HG03066 (cell line): Measurements from ENCODE around the gene FBXO21.
"Not testable (repeated sequence)": the region's sequence is repeated elsewhere in the genome, so short reads cannot be mapped to it uniquely, and the experiment has no call there.

Source experiments
- ATAC-seq: cut with Tn5 transposase; IDR thresholded peaks from one replicate; pipeline ENCODE4 v1.9.1; 2021; ENCODE audit warnings: low read depth; ENCODE audit not compliant: unreplicated experiment

FBXO21 gene

DNA sequence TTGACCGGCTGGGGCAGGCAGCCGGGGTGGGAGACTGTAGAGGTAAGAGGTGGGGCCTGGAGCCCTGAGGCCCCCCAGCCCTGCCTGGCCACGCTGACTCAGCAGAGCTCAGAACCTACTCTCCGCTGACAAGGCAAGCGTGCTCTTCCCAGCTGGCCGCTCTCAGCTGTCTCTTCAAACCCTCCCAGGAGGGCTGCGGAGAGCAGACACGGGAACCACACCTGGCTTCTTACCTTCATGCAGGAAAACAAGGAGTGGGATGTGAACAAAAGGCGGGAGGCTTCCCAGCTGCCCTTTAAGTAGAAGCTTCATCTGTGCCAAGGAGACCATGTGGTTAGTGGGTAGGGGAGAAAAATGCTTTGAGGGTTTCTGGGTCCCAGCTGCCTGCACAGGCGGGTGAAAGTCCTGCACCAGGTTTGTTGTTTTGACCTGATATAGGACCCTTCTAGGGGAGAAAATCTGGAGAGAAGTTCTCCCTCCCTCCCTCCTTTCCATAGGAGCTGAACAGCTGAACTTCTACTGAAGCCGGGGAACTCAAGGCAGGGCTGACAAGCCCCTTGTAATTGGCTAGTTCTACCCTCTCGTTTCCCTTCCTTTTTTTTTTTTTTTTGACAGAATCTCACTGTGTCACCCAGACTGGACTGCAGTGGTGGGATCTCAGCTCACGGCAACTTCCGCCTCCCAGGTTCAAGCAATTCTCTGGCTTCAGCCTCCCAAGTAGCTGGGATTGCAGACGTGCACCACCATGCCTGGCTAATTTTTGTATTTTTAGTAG, 78.3 kb downstream of the FBXO21 start:
- no peak for ATAC-seq

DNA sequence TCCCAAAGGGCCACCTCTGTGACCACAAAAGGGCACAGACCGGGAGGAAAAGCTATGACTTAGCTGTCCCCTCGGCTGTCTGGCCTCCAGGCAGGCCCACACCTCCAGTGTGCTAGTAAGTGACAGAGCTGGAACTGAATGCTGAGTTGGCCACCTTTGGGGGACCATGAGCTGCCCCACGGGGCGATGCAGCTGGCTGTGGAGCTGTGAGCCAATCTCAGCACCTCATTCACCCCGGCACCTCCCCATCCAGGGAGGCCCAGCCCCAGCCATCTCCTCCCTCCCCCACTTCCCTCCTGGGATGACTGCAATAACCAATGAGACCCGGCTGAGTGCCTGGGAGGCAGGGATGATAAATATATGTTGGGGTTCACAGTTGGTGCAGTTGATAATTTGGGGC, 78.9 kb downstream of the FBXO21 start:
- ATAC-seq: no peak

DNA sequence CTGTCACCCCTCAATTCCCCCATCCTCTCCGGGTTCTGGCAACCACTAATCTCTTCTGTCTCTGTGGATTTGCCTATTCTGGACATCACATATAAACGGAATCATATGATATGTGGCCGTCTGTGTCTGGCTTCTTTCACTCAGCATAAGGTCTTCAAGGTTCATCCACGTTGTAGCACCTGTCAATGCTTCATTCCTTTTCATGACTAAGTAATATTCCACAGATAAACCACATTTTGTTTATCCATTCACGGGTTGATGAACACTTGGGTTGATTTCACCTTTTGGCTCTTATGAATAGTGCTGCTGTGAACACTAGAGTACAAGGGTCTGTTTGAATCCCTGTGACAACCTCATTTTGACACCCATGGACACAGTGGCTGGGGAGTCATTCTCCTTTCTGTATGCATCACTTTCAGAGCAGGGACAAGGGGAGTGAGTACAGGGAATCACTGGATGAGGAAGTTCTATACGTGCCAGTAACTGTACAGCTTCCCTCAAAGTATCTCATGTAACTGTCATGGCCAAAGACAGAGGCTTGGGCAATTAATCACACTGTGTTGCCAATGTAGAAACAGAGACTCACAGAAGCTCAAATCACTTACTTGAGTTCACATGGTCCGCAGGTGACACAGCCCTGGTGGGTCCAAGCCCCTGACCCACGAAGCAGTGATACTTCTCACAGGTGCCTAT, 80.2 kb downstream of the FBXO21 start:
- ATAC-seq: no peak

DNA sequence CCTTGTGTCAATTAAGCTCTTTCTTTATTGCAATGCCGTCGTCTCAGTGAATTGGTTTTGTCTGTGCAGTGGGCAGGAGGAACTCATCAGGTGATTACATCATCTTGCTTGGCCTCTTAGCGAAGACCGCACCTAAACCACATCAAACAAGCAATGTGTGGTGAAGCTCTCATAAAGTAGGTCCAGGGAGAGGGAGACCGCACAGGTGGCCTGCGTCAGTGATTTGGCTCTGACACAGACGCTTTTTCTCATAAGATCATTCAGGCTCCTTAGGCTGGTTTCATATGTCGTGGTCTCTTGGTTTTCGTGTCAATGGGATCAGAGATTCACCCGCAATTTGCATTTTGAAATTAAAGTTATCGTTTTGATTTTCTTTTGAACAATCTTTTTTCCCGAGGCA, 84.4 kb downstream of the FBXO21 start:
- no peak for ATAC-seq

DNA sequence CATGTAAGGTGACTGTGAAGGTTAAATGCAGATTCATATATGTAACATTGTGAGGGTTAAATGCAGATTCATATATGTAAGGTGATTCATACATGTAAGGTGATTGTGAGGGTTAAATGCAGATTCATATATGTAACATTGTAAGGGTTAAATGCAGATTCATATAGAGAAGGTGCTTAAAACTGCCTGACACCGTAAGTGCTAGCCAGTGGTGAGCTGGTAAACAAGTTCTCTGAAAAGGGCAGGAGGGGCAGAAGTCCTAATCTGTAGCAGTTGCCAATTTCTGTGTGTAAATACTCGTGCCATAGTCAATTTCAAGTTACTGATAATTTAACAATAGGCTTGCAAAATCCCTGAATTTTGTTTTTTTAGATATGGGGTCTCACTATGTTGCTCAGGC, 86.3 kb downstream of the FBXO21 start:
- ATAC-seq: not testable (repeated sequence)

DNA sequence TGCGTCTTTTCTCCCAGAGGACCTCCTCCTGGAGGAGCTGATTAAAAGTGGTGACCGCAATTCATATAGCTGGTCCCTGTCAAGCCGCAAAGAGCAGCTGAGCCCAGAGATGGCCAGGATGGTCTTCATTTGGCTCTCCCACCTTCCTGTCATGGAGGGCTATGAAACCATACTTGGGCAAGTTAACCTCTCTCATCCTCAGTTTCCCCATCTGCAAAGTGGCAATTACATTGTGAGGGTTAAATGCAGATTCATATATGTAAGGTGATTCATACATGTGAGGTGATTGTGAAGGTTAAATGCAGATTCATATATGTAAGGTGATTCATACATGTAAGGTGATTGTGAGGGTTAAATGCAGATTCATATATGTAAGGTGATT, 87.5 kb downstream of the FBXO21 start:
- ATAC-seq: no peak

DNA sequence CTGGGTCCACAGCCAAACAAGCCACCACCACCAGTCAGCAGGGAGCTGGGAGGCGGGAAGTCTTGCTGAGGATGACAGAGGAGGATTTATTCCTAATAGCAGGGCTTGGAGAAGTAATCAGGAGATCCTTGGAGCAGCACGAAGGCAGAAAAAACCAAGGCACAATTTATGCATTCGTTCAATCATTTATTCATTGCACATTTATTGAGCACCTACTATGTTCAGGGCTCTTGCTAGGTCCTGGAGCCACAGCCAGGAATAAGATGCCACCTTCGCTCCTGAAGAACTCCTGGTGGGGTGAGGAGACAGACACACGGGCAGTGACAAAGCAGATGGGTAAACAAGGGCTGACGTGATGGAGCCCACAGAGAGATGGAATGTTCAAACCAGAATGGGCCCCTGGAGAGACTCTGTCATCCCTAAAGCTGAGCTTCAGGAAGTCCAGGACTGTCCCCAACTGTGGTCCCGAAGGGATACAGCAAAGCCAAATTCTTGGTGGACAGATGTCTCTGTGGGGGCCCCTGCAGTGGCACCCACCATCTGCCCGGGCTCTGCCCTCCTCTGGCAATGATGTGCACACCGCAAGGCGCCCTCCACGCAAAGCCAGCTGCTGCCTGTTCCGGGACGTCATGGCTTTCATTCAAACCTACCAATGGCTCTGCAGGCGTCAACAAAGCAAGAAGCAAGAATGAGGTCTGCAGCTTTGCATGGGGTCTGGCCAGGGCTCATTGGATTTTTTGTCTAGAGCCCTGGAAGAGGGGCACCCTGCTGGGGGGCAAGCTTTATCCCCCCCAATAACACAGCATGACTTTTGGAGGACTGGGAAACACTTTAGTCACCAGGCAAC, 88.1 kb downstream of the FBXO21 start:
- ATAC-seq: no peak

DNA sequence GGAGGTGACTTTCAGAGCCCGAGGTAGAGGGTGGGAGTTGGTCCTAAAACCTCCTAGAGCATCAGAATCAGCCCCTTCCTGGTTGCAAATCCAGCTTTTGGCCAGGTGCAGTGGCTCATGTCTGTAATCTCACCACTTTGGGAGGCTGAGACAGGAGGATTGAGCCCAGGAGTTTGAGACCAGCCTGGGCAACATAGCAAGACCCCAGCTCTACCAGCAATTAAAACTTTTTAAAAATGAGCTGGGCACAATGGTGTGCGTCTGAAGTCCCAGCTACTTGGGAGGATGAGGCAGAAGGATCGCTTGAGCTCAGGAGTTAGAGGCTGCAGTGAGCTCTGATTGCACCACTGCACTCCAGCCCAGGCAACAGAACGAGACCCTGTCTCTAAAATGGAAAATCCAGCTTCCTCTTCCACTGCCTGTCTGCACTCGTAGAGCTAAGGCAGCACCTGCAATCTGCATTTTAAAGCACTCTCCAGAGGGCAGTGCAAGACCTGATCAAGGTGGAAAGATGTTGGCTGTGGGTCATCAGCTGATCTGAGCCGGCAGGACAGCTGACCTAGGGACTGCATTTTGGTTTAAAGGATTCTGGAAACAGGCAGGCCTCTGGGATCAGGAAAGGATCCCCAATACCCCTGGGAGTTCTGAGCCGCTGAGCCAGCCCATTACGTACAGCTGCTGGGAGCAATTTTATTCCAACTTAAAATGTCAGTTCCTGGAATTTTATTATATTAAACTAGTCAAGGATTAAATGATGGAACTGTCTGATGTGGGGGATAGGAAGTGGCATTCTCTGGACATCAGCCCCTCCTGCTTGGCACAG, 89.2 kb downstream of the FBXO21 start:
- no peak for ATAC-seq

DNA sequence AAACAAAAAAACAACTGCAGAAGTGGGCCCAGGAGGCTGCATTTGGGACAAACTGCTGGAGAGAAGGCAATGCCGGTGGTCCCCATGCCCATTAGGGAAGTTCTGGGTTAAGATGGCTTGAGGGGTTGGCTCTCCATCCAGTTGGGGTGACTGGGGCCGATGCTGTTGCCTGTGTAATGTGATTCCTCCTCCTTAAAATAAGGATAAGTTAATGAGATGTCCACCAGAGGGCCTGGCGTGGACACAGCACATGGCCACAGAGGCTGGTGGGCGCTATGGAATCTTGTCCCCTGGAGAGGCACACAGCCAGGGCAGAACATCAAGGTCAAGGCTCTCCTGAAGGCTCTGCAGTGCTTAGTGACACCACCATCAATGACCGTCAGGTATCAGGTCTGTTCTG, 90.0 kb downstream of the FBXO21 start:
- no peak for ATAC-seq

DNA sequence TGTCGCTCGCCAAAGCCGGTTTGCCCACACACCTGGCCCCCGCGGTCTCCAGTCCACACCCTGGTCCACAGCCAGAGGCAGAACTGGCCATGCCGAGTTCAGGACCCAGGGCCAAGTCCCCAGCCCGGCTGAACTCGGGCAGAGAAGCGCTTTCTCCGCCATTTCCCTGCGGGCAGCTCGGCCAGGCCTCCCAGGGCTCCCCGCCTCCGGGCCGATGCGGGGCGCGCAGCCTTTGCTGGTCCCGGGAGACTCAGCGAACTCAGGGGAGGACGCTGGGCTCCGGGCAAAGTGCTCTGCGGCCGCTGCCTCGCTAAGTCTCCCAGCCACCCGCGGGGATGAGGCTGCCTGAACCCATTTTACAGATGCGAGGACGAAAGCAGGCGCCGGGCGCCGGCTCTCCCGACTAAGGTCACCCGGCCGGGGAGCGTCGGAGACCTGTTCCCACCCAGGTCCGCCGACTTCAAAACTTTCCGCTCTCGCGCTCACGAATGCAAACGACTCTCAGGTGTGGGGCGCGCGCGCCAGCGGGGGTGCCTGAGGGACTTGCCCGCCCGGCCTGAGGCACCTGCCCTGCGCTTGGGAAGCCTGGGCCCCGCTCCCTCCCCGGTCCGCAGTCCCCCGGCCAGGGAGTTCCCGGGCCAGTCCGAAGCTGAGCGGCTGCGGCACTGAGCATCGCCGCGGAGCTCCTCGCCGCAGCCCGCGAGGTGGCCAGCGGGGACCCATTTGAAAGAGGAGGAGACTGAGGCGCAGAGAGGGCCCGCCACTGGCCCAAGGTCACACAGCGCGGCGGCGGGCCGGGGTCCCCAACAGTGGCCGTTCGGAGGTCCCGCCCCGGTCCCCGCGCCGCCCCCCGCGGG, 91.7 kb downstream of the FBXO21 start:
- ATAC-seq: peak; percentile 44

DNA sequence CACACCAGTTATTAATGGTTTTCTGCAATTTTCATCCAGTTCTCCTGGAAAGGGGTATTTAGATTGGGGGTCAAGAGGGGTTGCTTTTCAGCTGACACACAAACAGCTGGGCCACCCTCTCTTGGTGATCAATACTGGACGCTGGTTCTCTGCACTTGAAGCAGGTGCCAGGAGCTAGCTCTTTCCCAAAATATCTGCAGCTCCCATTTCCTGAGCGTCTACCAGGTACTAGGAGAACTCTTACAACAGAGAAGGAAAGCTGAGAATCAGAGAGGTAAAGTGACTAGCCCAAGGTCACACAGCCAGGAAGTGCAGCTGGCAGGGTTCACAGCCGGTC, 92.3 kb downstream of the FBXO21 start:
- ATAC-seq: no peak

DNA sequence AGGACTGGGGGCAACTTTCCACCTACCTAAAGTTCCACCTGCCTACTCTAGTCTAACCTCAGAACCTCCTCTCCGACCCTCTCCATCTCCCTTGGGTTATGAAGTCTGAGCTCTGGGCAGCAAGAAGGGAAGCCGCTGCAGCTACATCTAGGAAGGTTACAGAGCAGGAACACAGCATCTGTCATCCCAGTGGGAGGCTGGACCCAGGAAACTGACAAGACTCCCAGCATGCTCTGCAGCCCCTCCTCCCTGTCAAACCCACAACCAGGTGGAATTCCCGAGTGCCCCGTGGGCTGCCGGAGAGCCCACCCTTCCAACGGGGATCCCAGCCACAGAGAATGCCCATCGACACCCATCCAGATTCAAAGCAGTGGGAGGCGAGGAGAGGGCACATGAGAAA, 93.1 kb downstream of the FBXO21 start:
- no peak for ATAC-seq

DNA sequence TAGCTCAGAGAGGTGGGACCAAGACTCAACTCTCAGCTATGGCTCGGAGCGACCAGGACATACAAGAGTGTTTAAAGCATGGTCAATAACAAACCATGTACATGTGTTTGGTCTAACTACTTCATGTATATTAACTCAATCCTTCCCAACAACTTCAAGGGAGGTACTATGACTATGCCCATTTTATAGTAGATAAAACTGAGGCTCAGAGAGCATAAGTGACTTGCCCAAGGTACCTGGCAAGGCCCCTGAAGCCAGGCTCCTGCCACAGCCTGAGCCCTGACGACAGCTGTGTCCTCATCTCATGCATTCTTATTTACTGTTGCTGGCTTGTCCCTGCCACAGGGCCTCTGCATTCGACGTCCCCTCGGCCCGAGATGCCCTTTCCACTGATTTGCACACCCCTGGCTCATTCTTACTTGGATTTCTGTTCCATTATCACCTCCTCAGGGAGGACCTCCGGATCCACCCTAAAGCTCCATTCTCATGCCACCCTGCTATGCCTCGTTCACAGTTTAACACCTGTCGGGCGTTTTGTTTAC, 93.7 kb downstream of the FBXO21 start:
- no peak for ATAC-seq

DNA sequence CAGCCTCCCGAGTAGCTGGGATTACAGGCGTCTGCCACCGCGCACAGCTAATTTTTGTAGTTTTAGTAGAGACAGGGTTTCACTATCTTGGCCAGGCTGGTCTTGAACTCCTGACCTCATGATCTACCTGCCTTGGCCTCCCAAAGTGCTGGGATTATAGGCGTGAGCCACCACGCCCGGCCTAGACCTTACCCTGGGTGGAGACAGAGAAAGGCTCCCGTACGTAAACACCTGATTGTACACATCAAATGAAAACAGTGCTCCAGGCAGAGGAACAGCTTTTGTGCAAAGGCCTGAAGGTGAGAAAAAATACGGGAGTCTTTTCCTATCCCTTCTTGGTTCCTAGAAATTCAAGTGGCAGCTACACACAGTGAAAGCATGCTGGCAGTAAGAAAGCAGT, 95.1 kb downstream of the FBXO21 start:
- ATAC-seq: not testable (repeated sequence)

DNA sequence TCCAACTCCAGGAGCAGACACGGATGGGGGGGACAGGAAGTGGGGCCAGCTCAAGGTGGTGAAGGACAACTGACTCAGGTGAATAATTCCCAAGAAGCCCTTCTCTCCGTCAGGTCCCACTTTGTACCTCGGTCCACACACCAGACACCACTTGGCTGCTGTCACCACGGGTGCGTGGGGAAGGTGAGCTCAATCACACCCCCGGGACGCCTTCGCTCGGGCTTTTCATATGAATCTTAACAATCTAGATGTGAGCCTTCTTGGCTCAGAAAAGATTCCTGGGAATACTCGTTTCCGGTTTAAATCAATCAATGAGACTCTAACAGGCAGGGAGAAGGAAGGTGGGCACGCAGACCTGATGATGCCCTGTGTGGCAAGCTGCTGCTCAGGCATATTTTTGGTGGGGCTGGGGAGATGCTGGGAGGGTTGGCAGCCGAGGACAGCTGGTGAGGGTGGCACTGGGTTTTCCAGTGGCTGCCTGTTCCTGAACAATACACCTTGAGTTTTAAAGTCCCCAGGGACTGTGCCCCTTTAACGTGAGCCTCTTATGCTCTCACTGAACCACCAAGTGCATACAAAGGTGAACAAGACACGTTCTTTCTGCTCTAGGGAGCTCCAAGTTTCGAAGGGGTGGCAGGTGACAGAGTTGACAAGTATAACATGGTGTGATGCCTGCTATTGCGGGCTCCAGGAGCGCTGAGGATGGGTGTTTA, 96.2 kb downstream of the FBXO21 start:
- ATAC-seq: no peak

DNA sequence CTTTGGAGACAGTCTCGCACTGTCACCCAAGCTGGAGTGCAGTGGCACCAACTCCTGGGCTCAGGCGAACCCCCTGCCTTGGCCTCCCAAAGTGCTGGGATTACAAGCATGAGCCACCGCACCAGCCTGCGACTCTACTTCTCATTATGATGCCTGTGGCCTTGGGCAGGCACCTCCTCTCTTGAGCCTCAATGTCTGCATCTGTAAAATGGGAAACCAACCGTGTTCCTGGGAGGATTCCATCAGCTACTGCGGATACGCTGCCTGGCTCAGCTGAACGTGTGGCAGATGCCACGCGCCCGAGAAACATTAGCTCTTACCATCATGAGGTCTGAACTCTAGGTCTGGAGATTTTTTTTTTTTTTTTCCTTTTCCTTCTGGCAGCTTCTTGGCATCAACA, 96.8 kb downstream of the FBXO21 start:
- no peak for ATAC-seq

DNA sequence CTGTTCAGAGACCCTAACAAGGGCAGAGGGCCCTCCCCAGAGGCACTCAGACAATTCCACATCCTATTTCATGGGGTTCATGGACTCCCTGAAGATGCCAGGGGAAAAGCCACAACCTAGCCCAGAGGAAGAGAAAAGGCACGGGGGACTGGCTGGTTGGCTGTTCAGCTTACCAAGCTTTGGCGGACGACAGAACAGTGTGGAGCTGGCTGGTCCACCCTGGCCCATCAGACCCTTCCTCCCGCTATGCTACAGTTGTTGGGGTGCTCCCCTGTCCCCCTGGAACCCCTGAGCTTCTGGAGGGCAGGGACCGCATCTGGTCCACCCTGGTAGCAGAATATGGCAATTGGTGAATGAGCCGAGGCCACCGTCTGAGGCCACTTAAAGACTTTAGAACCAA, 97.4 kb downstream of the FBXO21 start:
- ATAC-seq: no peak

DNA sequence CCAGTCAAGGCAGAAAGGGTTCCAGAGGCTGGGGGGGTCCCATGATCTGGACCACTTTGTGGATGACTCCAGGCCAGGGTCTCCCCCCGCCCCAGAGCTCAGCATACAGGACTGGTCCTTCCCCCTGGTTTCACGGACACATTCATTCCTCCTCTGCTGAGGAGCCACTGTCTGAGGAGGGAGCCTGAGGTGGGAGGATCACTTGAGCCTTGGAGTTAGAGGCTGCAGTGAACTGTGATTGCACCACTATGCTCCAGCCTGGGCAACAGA, 97.8 kb downstream of the FBXO21 start:
- ATAC-seq: no peak
